M059J (cell line): ENCODE results near the gene DPY19L3. TPM values are rescaled to one million over a fixed set of nuclear protein-coding genes. Genes with fewer than 3 reads are reported as not detected.
A peak's percentile ranks its signal among the peaks of the same experiment; 100 is the strongest.
"Not testable (repeated sequence)": the region's sequence is repeated elsewhere in the genome, so short reads cannot be mapped to it uniquely, and the experiment has no call there.

ENCODE experiments used
- DNase-seq: peaks from one replicate; pipeline ENCODE4 v3.0.0-alpha.2; 2012; ENCODE audit warnings: low read depth
- total RNA-seq: library from RNA; depleted of rRNA; stranded (reverse); fragments of >200 nt; shearing (Covaris generic); gene quantifications from 2 replicates; pipeline ENCODE4 v1.2.3, GENCODE V29; 2014

DPY19L3 gene
- total RNA-seq, 1 experiment from 2014 or later, result 17.3 TPM

DNA sequence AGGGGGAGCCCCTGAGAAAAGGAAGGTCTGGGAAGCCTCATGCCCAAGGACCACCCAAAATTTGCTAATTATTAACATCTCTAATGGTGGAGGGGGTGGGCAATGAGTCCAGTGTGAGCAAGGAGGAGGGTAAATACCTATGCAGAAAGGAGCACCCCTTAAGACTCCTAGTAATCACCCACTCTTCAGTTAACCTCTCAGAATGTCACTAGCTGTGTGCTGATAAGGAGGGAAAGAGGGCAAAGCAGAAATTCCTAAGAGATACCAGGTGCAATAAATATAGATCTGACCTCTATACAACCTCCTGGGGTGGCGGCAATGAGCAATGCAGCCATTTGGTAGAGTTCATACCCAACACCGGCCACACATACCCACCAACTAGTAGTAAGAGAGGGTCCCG, 12.7 kb upstream of the DPY19L3 start:
- DNase-seq, result no peak

DNA sequence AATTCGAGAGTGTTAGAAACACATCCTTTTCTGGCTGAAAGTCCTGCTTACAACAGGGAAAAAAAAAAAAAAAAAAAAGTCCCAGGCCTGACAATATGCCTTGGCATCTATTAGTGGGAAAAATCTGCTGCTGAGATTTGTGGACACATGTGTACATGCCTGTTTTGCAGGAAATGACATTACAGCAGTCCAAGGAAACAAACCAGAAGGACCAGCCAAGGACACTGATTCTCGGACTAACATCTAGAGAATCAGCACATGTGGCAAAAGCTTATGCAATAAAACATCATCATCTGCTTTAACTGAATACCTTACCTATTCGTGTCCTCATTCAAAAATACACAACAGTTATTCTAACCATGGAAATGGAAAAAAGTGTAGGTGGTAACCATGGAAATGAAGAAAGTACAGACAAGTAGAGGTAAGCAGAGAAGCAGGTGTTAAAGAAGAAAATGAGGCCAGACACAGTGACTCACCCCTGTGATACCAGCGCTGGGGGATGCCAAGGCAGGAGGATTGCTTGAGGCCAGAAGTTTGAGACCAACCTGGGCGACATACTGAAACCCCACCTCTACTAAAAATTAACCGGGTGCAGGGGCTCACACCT, 9.4 kb upstream of the DPY19L3 start:
- DNase-seq, result no peak

DNA sequence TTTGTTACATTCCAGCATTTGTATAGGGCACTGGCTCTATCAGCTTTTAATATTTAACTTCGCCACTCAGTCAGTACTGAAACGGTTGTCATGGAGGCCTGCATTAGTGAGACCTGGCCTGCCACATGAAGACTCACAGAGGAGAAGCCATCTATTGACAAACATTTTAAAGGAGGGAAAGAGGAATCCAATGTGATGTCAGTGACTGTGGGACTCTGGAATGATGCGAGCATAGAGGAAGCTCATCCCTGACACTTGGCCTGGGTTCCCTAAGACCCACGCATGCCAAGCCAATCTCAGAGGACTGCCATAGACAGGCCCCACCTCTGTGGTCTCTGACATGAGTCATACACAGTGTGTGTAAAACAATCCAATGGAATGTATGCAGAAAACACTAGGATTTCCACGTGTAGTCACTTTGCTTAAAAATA, 7.9 kb upstream of the DPY19L3 start:
- peak; percentile 72 for DNase-seq

DNA sequence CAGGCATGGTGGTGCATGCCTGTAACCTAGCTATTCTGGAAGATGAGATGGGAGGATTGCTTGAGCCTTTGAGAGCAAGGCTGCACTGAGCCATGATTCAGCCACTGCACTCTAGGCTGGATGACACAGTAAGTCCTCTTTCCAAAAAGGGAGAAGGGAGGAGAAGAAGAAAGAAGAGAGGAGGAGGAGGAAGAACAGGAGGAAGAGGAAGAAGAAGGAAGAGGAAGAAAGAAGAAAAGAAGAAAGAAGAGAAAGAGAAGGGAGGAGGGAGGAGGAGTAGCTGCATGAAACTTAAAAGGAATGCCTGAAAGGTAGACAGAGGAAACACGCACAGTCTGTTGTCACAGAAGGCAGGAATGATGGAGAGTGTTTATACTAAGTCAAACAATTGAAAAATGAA, 3.6 kb upstream of the DPY19L3 start:
- DNase-seq, result no peak

DNA sequence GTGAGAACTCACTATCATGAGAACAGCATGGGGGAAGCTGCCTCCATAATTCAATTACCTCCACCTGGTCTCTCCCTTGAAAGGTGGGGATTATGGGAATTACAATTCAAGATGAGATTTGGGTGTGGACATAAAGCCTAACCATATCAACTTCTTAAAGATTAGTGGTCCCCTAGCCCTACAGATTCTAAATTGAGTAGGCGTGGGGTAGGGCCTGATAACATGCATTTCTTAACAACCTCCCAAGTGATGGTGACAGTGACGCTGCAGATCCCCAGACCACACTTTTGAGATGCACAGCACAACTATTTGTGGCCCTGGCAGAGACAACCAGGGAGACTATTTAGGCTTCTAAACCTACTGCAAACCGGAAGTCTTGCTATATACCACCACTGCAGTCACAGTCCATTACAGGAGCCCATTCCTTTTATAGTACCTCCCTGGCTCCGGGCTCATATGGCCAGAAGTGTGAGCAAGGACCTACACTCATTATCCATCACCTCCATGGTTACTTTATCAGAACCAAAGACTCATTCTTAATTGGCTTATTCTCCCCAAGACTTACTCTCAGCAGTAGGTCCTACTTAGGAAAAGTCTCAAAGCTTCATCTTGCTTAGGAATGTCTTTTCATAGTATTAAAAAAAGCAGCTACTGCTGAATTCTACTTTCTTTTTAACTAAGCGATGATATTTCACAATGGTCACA, 2.1 kb upstream of the DPY19L3 start:
- no peak for DNase-seq

DNA sequence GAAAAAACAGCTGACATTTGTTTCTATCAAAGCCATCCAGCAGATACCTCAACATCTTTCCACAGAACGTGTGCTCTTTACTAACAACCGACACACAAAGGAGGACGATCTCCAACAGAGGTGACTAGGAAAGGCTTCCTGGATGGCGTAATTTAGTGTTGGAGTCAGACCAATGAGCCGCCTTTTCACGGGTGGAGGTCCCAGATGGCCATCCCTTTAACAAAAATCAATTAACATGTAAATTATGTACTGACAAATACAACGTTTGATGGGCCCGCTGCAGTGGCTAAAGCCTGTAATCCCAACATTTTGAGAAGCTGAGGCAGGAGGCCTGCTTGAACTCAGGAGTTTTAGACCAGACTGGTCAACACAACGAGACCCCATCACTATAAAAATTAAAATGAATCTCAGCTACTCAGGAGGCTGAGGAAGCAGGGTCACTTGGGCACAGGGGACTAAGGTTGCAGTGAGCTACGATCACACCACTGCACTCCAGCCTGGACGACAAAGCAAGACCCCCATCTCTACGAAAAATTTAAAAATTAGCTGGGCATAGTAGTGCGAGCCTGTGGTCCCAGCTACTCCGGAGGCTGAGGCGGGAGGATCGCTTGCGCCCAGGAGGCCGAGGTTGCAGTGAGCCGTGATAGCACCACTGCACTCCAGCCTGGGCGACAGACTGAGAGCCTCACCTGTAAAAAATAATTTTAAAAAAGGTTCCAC, 1.2 kb upstream of the DPY19L3 start:
- DNase-seq, result no peak

DNA sequence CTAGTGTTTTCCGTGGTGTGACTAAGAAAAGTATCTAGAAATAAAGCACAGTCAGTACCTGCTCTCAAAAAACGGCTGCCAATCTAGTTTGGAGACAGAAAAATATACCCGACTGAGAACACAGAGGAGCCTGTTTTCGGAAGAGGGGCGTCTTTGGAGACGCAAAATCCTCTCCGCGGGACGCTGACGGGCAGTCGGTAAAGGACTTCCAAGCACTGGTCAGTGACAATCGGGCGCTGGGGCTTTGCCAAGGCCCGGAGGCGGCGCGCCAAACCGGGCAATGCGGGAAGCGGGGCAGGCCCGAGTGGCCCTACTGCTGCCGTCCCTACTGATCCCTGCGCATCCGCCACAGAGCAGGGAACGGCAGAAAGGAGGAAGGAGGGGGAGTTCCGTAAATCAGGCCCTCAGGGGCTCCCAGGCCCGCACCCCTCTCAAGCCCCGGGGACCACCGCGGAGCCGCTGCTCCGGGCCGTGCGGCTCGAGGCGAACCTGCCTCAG, 588 bp upstream of the DPY19L3 start:
- DNase-seq, result peak; percentile 50

DNA sequence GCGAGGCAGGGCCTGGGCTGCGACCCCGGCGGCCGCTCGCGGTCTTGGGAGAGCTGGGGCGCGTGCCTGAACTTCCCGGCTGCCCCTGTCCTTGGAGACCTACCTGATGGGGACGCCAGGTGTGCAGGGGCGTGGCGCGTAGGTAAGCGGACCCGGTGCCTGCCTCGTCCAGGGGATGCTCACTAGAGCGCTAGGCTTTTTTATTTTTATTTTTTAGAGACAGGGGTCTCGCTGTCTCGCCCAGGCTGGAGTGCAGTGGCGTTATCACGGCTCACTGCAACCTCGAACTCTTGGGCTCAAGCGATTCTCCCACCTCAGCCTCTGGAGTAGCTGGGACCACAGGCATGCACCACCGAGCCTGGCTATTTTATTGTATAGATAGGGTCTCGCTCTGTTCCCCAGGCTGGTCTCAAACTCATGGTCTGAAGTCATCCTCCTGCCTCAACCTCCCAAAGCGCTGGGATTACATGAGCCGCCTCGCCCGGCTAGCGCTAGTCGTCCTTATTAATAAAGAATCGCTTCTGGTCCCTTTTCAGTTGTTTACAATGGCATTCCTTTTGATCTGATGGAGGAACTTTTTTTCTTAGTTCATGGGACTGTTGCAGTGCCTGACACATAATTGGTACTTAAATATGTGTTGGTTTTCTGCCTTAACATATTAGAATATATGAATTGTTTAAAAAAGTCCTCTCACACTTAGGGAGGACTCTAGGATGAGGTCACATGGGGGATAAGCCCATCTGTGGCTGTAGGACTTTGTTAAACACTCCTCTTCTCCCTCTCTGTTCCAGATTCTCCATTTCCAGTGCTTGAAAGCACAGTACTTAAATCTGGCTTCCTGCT, 812 bp downstream of the DPY19L3 start:
- no peak for DNase-seq

DNA sequence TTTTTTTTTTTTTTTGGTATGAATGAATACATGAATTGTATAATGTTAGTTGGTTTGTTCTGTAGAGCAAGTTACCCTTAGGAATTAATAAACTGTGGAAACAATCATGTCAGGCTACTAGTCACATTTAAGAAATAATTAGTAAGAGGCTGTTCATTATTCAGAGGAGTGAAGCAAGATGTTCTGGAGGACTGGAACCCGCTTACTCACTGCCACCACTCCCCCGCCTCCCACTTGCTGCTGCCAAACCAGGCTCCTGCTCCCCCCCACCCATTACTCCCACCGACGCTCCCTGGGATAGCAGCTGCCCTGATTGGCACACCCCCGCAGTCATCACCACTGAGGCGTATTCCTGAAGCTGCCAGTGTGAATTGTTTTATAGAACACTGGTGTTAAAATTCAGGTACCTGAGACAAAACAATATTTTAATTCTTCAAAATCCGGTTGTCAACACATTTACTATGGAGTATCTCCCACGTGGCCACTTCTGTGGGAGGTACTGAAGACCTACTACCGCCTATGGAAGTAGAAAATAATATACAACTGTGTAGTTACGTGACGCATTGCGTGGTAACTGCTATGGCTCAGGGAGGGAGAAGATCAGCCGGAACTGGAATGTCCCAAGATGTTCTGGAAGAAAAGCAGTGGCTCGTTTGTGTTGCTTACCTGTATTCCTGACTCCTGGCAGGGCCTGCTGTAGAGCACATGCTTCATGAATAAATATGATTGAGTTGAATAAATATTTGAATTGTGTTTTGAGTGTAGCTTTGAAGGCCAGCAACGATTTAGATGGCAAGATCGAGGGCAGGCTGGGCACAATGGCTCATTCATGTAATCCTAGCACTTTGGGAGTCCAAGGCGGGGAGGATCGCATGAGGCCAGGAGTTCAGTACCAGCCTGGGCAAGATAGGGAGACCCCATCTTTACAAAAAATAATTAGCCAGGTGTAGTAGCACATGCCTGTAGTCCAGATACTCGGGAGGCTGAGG, 1.7 kb downstream of the DPY19L3 start:
- no peak for DNase-seq

DNA sequence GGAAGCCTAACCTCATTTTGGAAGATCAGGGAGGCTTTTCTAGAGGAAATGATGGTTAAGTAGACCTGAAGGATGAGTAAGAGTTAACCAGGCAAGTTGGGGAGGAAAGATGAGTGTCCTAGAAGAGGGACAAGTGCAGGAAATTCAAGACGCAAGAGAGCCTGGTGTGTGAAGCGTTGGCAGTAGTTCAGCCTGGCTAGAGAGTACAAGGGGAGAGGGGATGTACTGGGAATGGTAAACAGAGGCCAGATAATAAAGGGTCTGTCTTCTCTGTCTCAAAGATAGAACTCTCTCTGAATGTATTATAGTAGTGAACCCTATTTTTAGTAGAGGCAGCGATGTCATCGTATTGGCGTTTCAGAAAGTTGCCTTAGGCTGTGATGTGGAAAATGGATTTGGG, 9.7 kb downstream of the DPY19L3 start:
- DNase-seq, result no peak

DNA sequence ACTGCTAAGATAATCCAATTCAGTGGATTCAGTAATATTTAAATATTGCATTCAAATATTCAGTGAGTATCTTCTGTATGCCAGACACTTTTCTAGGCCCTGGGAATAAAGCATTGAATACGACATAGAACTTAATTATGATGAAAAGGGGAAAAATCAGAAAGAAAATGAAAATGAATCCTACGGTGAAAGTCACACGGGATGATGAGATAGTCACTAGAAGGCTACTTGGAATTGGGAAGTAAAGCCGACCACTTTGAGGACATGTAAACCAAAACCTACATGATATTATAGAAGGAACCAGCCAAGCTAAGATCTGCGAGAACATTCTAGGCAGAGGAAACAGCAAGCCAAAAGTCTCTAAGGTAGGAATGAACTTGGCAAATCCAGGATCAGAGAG, 10.1 kb downstream of the DPY19L3 start:
- DNase-seq, result no peak

DNA sequence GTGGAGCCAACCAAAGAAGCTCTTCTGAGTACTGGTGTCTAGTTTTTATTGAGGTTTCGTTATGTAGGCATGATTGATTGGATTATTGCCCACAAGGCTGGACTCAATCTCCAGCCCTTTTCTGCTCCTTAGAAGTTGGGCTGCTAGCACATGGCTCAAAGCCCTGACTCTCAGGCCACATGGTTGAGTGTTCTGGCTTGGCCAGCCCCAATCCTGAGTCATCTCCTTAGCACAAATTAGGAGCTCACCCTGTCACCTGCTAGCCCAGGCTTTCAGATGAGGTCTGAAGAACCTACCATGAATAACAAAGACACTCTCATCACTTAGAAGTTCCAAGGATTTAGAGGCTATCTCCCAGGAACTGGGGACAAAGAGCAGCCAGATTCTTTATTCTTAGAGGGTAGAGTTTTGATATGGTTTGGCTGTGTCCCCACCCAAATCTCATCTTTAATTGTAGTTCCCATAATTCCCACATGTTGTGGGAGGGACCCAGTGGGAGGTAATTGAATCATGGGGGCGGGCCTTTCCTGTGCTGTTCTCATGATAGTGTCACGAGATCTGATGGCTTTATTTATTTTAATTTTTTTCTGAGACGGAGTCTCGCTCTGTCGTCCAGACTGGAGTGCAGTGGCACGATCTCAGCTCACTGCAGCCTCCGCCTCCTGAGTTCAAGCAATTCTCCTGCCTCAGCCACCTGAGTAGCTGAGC, 11.3 kb downstream of the DPY19L3 start:
- peak; percentile 22 for DNase-seq

DNA sequence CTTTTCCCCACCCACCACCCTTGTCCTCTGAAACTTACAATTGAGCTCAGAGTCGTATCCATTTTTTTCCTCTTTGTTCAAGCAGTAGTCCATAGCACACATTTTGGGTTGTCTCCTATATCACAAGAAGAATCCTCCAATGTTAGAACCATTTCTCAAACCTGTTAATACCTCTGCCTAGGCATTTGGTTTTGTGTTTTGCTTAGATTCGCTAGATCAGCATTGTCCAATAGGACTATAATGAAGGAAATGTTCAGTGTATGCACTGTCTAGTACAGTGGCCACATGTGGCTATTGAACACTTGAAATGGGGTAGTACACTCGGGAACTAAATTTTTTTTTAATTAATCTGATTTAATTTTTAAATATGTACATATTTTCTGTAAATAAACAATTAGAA, 12.6 kb downstream of the DPY19L3 start:
- no peak for DNase-seq

DNA sequence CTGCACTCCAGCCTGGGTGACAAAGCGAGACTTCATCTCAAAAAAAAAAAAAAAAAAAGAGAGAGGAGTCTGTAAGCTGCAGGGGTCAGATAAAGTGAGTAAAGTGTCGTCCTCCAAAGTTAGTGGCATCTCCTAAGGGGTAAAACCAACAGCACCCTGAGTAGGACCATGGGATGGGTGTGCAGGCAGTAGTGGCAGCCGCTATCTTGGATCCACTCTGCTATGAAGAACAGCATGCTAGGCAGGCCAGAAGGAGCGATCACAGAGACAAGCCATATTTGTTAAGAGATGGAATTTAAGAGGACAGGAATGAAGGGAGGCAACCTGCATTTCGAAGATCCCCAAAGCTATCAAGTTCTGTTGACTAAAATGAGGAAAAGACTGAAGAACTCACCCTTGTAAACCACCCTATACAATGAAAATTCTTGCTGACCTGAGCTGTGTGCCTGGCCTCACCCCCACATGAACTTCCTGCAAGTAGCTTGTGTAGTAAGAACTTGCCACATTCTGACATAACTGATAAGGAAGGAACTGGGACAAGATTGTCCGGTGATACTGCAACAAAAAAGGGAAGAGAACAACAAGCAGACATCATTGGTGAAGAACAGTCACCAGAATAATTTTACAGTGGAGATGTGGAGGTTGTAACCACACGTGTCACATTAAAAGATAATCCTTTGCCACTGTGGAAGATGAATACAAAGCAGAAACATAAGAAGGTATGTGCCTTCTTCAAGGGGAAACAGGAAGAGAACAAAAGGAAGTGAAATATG, 16.2 kb downstream of the DPY19L3 start:
- no peak for DNase-seq

DNA sequence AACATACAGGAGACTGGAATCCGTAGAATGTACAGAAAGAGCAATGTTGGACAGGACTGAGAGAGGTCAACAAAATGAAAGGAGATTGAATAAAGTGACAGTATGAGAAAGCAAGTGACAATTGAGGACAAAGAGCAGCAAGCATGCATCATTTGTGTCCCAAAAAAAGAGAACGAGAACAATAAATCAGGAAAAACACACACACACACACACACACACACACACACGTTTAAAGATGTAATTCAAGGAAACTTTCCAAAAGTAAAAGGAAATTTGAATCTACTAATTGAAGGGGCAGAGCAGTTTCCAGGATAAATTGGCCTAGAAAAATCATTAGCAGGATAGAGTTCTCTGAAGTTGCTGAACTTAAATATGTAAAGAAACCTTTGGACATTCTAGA, 16.9 kb downstream of the DPY19L3 start:
- DNase-seq, result no peak

DNA sequence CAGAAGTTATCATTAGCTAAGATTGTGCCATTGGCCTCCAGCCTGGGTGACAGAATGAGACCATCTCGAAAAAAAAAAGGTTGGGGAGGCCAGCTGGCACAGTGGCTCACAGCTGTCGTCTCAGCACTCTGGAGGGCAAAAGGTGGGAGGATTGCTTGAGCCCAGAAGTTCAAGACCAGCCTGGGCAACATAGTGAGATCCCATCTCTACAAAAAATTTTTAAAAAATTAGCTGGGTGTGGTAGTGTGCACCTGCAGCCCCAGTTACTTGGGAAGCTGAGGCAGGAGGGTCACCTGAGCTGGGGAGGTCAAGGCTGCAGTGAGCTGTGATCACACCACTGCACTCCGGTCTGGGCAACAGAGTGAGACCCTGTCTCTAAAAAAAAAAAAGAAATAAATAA, 18.4 kb downstream of the DPY19L3 start:
- not testable (repeated sequence) for DNase-seq

DNA sequence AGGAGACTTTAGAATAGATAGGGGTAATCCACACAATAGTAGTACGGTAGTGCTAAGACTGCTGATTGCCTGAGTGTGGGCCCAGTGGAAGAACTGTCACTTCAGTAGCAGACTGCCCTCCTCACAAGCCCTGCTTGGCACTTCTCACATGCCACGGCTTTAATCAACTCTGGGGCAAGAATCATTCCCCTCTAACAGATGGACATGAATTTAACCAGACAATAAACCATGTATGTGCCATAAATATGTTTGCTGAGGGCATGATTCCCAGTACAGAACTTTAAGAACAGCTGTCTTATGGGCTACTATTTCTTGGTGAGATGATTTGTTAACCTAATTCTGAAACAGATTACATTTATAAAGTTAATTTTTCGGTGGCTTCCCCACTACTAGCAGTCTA, 22.0 kb downstream of the DPY19L3 start:
- no peak for DNase-seq

DNA sequence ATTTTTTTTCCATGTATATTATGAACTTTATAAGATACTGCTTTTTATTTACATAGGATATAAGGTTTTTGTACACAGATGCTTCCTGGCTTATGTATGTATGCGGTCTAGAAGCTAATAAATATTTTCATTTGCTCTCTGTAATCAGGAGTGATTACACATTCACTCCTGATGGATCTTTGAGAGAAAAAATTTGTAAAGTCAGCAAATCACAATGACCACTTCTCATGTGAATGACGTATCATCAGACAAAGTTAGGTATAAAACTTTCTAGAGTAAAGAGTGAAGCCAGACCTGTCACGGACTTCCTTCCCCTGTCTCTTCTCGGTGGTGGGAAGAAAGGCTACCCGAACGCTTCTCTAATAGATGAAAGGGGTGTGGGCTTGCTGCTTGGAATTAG, 31.1 kb downstream of the DPY19L3 start:
- no peak for DNase-seq

DNA sequence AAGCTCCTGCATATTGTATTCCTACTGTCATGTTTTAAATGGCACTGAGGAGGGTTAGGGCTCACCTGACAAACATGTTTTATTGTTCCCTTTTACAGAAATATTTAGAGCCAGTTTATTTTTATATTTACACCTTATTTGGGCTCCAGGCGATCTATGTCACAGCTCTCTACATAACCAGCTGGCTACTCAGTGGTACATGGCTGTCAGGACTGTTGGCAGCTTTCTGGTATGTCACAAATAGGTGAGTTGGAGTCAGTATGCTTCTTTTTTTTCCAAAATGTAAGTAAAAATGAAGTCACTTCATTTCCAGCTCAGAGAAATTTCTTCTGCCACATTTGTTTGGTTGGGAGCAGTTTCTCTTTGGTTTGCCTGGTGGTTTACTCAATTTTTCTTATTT, 31.5 kb downstream of the DPY19L3 start:
- DNase-seq, result no peak
